ENCODE measurements around the gene ZNF219. TPM values are rescaled to one million over a fixed set of nuclear protein-coding genes. Genes with fewer than 3 reads are reported as not detected.

The ZNF219 gene
- total and polyA plus RNA-seq, 2 donors = 11.2 to 21.9 TPM

- H3K9me3 ChIP-seq (ENCODE audit: control insufficient read depth in 2 of 2, insufficient read depth in 1 of 2, low read length in 1 of 2) = no peaks in the 10 kb centered on the region
- H3K4me1 ChIP-seq (ENCODE audit: control insufficient read depth in 2 of 2, insufficient read depth in 2 of 2, low read length in 2 of 2) = peaks cover 0 to 12% of the 10 kb centered on the region in 2 donors
- H3K27me3 ChIP-seq (ENCODE audit: control insufficient read depth in 2 of 2, insufficient read depth in 1 of 2, low read length in 1 of 2) = no peaks in the 10 kb centered on the region
- H3K27ac ChIP-seq (ENCODE audit: low read depth in 1 of 2, low read length in 1 of 2) = no peak overlapping the region
- H3K4me3 ChIP-seq (ENCODE audit: low read length in 2 of 2) = no peak overlapping the region
- no peak for DNase-seq (ENCODE audit: low read depth in 6 of 9, low spot score in 9 of 9)
- WGBS = 95% methylated on average over 2 of the region's 2 CpGs
- H3K36me3 ChIP-seq (ENCODE audit: control insufficient read depth in 2 of 2, insufficient read depth in 2 of 2, low read length in 1 of 2) = peaks cover under 1 to 10% of the 10 kb centered on the region in 2 donors
Observed at GRCh38 chr14:21084396-21084795, 14.1 kb downstream of the ZNF219 start.

GRCh38 chr14:21083565-21084325 lies 14.7 kb downstream of the ZNF219 start:
- Histone ChIP-seq H3K4me3 (ENCODE audit: low read length in 2 of 2) (no peak overlapping the region), H3K36me3 (ENCODE audit: control insufficient read depth in 2 of 2, insufficient read depth in 2 of 2, low read length in 1 of 2) (peaks cover 0 to 5% of the 10 kb centered on the region in 2 donors), H3K27me3 (ENCODE audit: control insufficient read depth in 2 of 2, insufficient read depth in 1 of 2, low read length in 1 of 2) (peaks cover 0 to 1% of the 10 kb centered on the region in 2 donors), H3K27ac (ENCODE audit: low read depth in 1 of 2, low read length in 1 of 2) (no peak overlapping the region), H3K9me3 (ENCODE audit: control insufficient read depth in 2 of 2, insufficient read depth in 1 of 2, low read length in 1 of 2) (no peaks in the 10 kb centered on the region), H3K4me1 (ENCODE audit: control insufficient read depth in 2 of 2, insufficient read depth in 2 of 2, low read length in 2 of 2) (peaks cover 0 to 12% of the 10 kb centered on the region in 2 donors)
- DNase-seq (ENCODE audit: low read depth in 6 of 9, low spot score in 9 of 9) = no peak
- 94% methylated on average over 11 of the region's 11 CpGs for WGBS

GRCh38 chr14:21081521-21082142 lies 16.8 kb downstream of the ZNF219 start:
- no peak for DNase-seq (ENCODE audit: low read depth in 6 of 9, low spot score in 9 of 9)
- Histone ChIP-seq H3K27ac (ENCODE audit: low read depth in 1 of 2, low read length in 1 of 2) (no peak overlapping the region), H3K27me3 (ENCODE audit: control insufficient read depth in 2 of 2, insufficient read depth in 1 of 2, low read length in 1 of 2) (peaks cover 0 to 5% of the 10 kb centered on the region in 2 donors), H3K4me1 (ENCODE audit: control insufficient read depth in 2 of 2, insufficient read depth in 2 of 2, low read length in 2 of 2) (no peaks in the 10 kb centered on the region), H3K4me3 (ENCODE audit: low read length in 2 of 2) (no peak overlapping the region), H3K36me3 (ENCODE audit: control insufficient read depth in 2 of 2, insufficient read depth in 2 of 2, low read length in 1 of 2) (no peaks in the 10 kb centered on the region), H3K9me3 (ENCODE audit: control insufficient read depth in 2 of 2, insufficient read depth in 1 of 2, low read length in 1 of 2) (no peaks in the 10 kb centered on the region)
- 93% methylated on average over 30 of the region's 30 CpGs for WGBS

GRCh38 chr14:21078726-21079125 lies 19.7 kb downstream of the ZNF219 start:
- no peak for DNase-seq (ENCODE audit: low read depth in 6 of 9, low spot score in 9 of 9)
- peaks cover 2 to 16% of the 10 kb centered on the region in 2 donors for H3K27me3 ChIP-seq (ENCODE audit: control insufficient read depth in 2 of 2, insufficient read depth in 1 of 2, low read length in 1 of 2)
- no peaks in the 10 kb centered on the region for H3K4me1 ChIP-seq (ENCODE audit: control insufficient read depth in 2 of 2, insufficient read depth in 2 of 2, low read length in 2 of 2)
- WGBS = 95% methylated on average over 10 of the region's 10 CpGs
- no peaks in the 10 kb centered on the region for H3K36me3 ChIP-seq (ENCODE audit: control insufficient read depth in 2 of 2, insufficient read depth in 2 of 2, low read length in 1 of 2)
- H3K9me3 ChIP-seq (ENCODE audit: control insufficient read depth in 2 of 2, insufficient read depth in 1 of 2, low read length in 1 of 2) = no peaks in the 10 kb centered on the region
- H3K4me3 ChIP-seq (ENCODE audit: low read length in 2 of 2) = no peak overlapping the region
- no peak overlapping the region for H3K27ac ChIP-seq (ENCODE audit: low read depth in 1 of 2, low read length in 1 of 2)

GRCh38 chr14:21078287-21078686 lies 20.2 kb downstream of the ZNF219 start:
- Histone ChIP-seq H3K9me3 (ENCODE audit: control insufficient read depth in 2 of 2, insufficient read depth in 1 of 2, low read length in 1 of 2) (no peaks in the 10 kb centered on the region), H3K27me3 (ENCODE audit: control insufficient read depth in 2 of 2, insufficient read depth in 1 of 2, low read length in 1 of 2) (peaks cover 3 to 17% of the 10 kb centered on the region in 2 donors), H3K27ac (ENCODE audit: low read depth in 1 of 2, low read length in 1 of 2) (no peak overlapping the region), H3K36me3 (ENCODE audit: control insufficient read depth in 2 of 2, insufficient read depth in 2 of 2, low read length in 1 of 2) (no peaks in the 10 kb centered on the region), H3K4me1 (ENCODE audit: control insufficient read depth in 2 of 2, insufficient read depth in 2 of 2, low read length in 2 of 2) (no peaks in the 10 kb centered on the region), H3K4me3 (ENCODE audit: low read length in 2 of 2) (no peak overlapping the region)
- DNase-seq (ENCODE audit: low read depth in 6 of 9, low spot score in 9 of 9) = no peak
- 99% methylated on average over 5 of the region's 5 CpGs for WGBS

GRCh38 chr14:21077672-21078071 lies 20.8 kb downstream of the ZNF219 start:
- no peak for DNase-seq (ENCODE audit: low read depth in 6 of 9, low spot score in 9 of 9)
- WGBS = 88% methylated on average over 2 of the region's 2 CpGs
- Histone ChIP-seq H3K36me3 (ENCODE audit: control insufficient read depth in 2 of 2, insufficient read depth in 2 of 2, low read length in 1 of 2) (no peaks in the 10 kb centered on the region), H3K9me3 (ENCODE audit: control insufficient read depth in 2 of 2, insufficient read depth in 1 of 2, low read length in 1 of 2) (no peaks in the 10 kb centered on the region), H3K27me3 (ENCODE audit: control insufficient read depth in 2 of 2, insufficient read depth in 1 of 2, low read length in 1 of 2) (peaks cover 5 to 22% of the 10 kb centered on the region in 2 donors), H3K4me3 (ENCODE audit: low read length in 2 of 2) (no peak overlapping the region), H3K27ac (ENCODE audit: low read depth in 1 of 2, low read length in 1 of 2) (no peak overlapping the region), H3K4me1 (ENCODE audit: control insufficient read depth in 2 of 2, insufficient read depth in 2 of 2, low read length in 2 of 2) (peaks cover 0 to 2% of the 10 kb centered on the region in 2 donors)

GRCh38 chr14:21075719-21076437 lies 22.6 kb downstream of the ZNF219 start:
- Histone ChIP-seq H3K4me1 (ENCODE audit: control insufficient read depth in 2 of 2, insufficient read depth in 2 of 2, low read length in 2 of 2) (peaks cover 4 to 13% of the 10 kb centered on the region in 2 donors), H3K4me3 (ENCODE audit: low read length in 2 of 2) (no peak overlapping the region), H3K27me3 (ENCODE audit: control insufficient read depth in 2 of 2, insufficient read depth in 1 of 2, low read length in 1 of 2) (peaks cover 22 to 40% of the 10 kb centered on the region in 2 donors), H3K36me3 (ENCODE audit: control insufficient read depth in 2 of 2, insufficient read depth in 2 of 2, low read length in 1 of 2) (no peaks in the 10 kb centered on the region), H3K9me3 (ENCODE audit: control insufficient read depth in 2 of 2, insufficient read depth in 1 of 2, low read length in 1 of 2) (no peaks in the 10 kb centered on the region), H3K27ac (ENCODE audit: low read depth in 1 of 2, low read length in 1 of 2) (no peak overlapping the region)
- no peak for DNase-seq (ENCODE audit: low read depth in 6 of 9, low spot score in 9 of 9)
- WGBS = 96% methylated on average over 9 of the region's 9 CpGs

GRCh38 chr14:21074398-21075272 lies 23.8 kb downstream of the ZNF219 start:
- DNase-seq (ENCODE audit: low read depth in 6 of 9, low spot score in 9 of 9) = no peak
- Histone ChIP-seq H3K4me3 (ENCODE audit: low read length in 2 of 2) (no peak overlapping the region), H3K4me1 (ENCODE audit: control insufficient read depth in 2 of 2, insufficient read depth in 2 of 2, low read length in 2 of 2) (peaks cover 12 to 23% of the 10 kb centered on the region in 2 donors), H3K9me3 (ENCODE audit: control insufficient read depth in 2 of 2, insufficient read depth in 1 of 2, low read length in 1 of 2) (peaks cover 1 to 6% of the 10 kb centered on the region in 2 donors), H3K36me3 (ENCODE audit: control insufficient read depth in 2 of 2, insufficient read depth in 2 of 2, low read length in 1 of 2) (no peaks in the 10 kb centered on the region), H3K27ac (ENCODE audit: low read depth in 1 of 2, low read length in 1 of 2) (no peak overlapping the region), H3K27me3 (ENCODE audit: control insufficient read depth in 2 of 2, insufficient read depth in 1 of 2, low read length in 1 of 2) (peaks cover 35 to 51% of the 10 kb centered on the region in 2 donors)
- 97% methylated on average over 26 of the region's 26 CpGs for WGBS

Data from thymus (tissue), 11 donors.